GM18508 (cell line): ENCODE results near the gene ZNF160.
"Not testable (repeated sequence)": the region's sequence is repeated elsewhere in the genome, so short reads cannot be mapped to it uniquely, and the experiment has no call there.

ENCODE experiments used
- ATAC-seq: cut with Tn5 transposase; IDR thresholded peaks from one replicate; pipeline ENCODE4 v1.9.1; 2021; ENCODE audit warnings: moderate number of reproducible peaks; ENCODE audit not compliant: insufficient read depth, unreplicated experiment

ZNF160 gene

GRCh38 chr19:53103234-53104203, at the start of gene ZNF160:
Gene ZNF160 (minus strand): TSS chr19:53103422. CDS start chr19:53086276, 17,146 bp downstream.
- ATAC-seq, result peak; percentile 80

GRCh38 chr19:53147645-53148044, 44.4 kb upstream of the ZNF160 start:
- no peak for ATAC-seq

- no peak for ATAC-seq
Observed at GRCh38 chr19:53140351-53140750, 37.1 kb upstream of the ZNF160 start.

- ATAC-seq, result no peak
Observed at GRCh38 chr19:53136432-53136831, 33.2 kb upstream of the ZNF160 start.

GRCh38 chr19:53132141-53132991, 29.1 kb upstream of the ZNF160 start, which contains the start of gene ZNF415:
Gene ZNF415 (minus strand): TSS chr19:53132910. CDS start chr19:53122676, 10,234 bp downstream.
- ATAC-seq, result no peak

- ATAC-seq, result no peak
Observed at GRCh38 chr19:53131727-53132126, 28.5 kb upstream of the ZNF160 start.

- ATAC-seq, result no peak
Observed at GRCh38 chr19:53131085-53131590, 27.9 kb upstream of the ZNF160 start.

GRCh38 chr19:53130506-53130905, 27.3 kb upstream of the ZNF160 start:
- ATAC-seq, result no peak

GRCh38 chr19:53126733-53127526, 23.7 kb upstream of the ZNF160 start:
- not testable (repeated sequence) for ATAC-seq

GRCh38 chr19:53123400-53123799, 20.2 kb upstream of the ZNF160 start:
- ATAC-seq, result no peak

GRCh38 chr19:53112286-53112685, 9.1 kb upstream of the ZNF160 start:
- ATAC-seq, result no peak

- ATAC-seq, result no peak
Observed at GRCh38 chr19:53109527-53109926, 6.3 kb upstream of the ZNF160 start.

- ATAC-seq, result no peak
Observed at GRCh38 chr19:53102756-53103233, 427 bp downstream of the ZNF160 start.

- no peak for ATAC-seq
Observed at GRCh38 chr19:53102206-53102755, 941 bp downstream of the ZNF160 start.

GRCh38 chr19:53101518-53101917, 1.7 kb downstream of the ZNF160 start:
- no peak for ATAC-seq

- ATAC-seq, result not testable (repeated sequence)
Observed at GRCh38 chr19:53098570-53098969, 4.7 kb downstream of the ZNF160 start.

GRCh38 chr19:53096982-53097690, 6.1 kb downstream of the ZNF160 start:
- not testable (repeated sequence) for ATAC-seq

- ATAC-seq, result not testable (repeated sequence)
Observed at GRCh38 chr19:53096579-53096978, 6.6 kb downstream of the ZNF160 start.
